Retinal pigment epithelial cell (primary cell): ENCODE data around the gene TTF1.
A peak's percentile ranks its signal among the peaks of the same experiment; 100 is the strongest.

Source experiments
- DNase-seq: peaks from one replicate; pipeline ENCODE4 v3.0.0-alpha.2; 2010; ENCODE audit warnings: low read depth
- H3K4me3 ChIP-seq: 2 replicates; pipeline ENCODE4 v1.5.1; 2011; ENCODE audit warnings: mild to moderate bottlenecking, low read length, control low read depth, moderate library complexity
- CTCF ChIP-seq: conservative IDR thresholded peaks from 2 replicates; pipeline ENCODE4 v1.5.1; 2011; ENCODE audit warnings: low read depth, low read length, control low read depth, inconsistent platforms

Gene TTF1

DNA sequence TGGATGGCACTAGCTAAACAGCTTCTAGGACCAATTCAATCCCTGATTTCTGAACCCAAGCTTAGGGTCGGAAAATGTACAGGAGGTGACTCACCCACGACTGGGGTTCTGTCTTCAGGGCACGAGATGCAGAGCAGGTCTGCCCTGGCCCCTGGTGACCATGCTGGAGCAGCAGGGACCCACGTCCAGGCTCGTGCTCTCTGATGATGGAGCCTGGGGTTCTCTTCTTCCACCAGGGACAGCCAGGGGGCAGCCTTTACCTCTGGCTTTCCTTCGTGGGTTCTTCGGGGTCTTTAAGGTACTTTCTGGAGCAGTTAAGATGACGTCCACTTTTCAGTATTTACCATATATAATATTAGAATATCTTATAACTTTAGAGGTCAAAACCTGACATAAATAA lies 5.4 kb upstream of the TTF1 start:
- H3K4me3 ChIP-seq = no peak overlapping the region
- DNase-seq = no peak
- TF ChIP-seq CTCF = peak; percentile 70

- TF ChIP-seq CTCF = peak; percentile 65
- no peak for DNase-seq
These were observed 4.5 kb upstream of the TTF1 start for GRCh38 chr9:132411091-132411508.

DNA sequence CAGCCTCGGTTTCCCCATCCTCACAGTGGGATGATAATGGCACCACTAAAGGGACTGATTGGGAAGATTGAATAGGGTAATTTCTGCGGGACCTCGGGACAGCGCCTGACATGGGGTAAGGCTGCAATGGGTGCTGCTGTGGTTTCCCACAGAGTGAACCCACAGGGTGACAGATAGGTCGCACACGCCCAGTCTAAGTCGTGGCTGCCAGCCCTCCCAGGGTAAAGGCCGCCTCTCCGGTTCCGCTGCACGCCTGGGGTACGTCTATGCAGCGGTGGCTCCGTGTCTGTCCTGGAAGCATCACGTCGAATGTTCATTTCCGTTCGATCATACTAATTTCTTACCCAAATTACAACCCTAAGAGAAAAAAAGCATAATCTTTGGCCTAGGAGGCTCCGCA lies 4.0 kb upstream of the TTF1 start:
- no peak for DNase-seq
- peak overlapping the region; percentile 44 for H3K4me3 ChIP-seq
- TF ChIP-seq CTCF = no peak

More at GRCh38 chr9:132411091-132411508, 4.5 kb upstream of the TTF1 start:
- H3K4me3 ChIP-seq = no peak overlapping the region

GRCh38 chr9:132409828-132410528 lies 3.3 kb upstream of the TTF1 start, which contains the start of gene CFAP77:
Gene CFAP77, plus strand, starts transcription at chr9:132410211. Its CDS starts 61 bp downstream, at chr9:132410272.
- DNase-seq = no peak
- no peak for TF ChIP-seq CTCF
- H3K4me3 ChIP-seq = peak within 1 kb of the TSS; percentile 44

DNA sequence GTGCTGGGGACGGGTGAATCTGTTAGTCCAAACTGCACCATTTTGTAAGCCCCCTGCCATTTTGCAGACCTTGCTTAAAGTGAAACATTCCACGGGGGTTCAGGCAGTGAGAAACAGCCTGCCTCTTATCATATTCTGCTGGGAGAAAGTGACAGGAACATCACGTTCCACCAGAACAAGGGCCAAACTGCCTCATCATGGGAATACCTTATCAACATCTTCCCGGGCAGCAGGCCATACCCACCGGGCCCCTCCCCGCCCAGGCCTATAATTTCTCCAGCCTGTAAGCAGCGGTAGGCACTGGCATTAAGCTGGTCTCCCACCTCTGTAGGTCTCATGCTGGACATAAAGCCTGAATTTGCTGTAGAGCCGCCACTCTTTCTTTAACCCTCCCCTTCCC lies 1.9 kb upstream of the TTF1 start:
- H3K4me3 ChIP-seq = no peak overlapping the region
- no peak for TF ChIP-seq CTCF
- no peak for DNase-seq

GRCh38 chr9:132407196-132407595 lies 556 bp upstream of the TTF1 start:
- H3K4me3 ChIP-seq = peak overlapping the region; percentile 91
- no peak for TF ChIP-seq CTCF
- no peak for DNase-seq

- DNase-seq = no peak
- no peak for TF ChIP-seq CTCF
- no peak overlapping the region for H3K4me3 ChIP-seq
These were observed 2.3 kb downstream of the TTF1 start for GRCh38 chr9:132404228-132404881.
